ENCODE results near the gene TCP10L.
"Not testable (repeated sequence)": the region's sequence is repeated elsewhere in the genome, so short reads cannot be mapped to it uniquely, and the experiment has no call there.

TCP10L gene

GRCh38 chr21:32585042-32585710 lies at the start of gene TCP10L:
Gene TCP10L (minus strand): TSS chr21:32585523. CDS start chr21:32584304, 1,219 bp downstream.
- no peak for DNase-seq

- DNase-seq = no peak
Observed at GRCh38 chr21:32626621-32627196, 41.4 kb upstream of the TCP10L start.

GRCh38 chr21:32618218-32618617 lies 32.9 kb upstream of the TCP10L start:
- DNase-seq = not testable (repeated sequence)

- DNase-seq = no peak
Observed at GRCh38 chr21:32613436-32614043, 28.2 kb upstream of the TCP10L start.

GRCh38 chr21:32612999-32613337 lies 27.6 kb upstream of the TCP10L start:
- no peak for DNase-seq

GRCh38 chr21:32612075-32612998 lies 27.0 kb upstream of the TCP10L start, which contains the start of gene CFAP298:
Gene CFAP298 (minus strand): TSS chr21:32612377. CDS start chr21:32612243, 134 bp downstream.
- peak; percentile 89 for DNase-seq

- DNase-seq = no peak
Observed at GRCh38 chr21:32611471-32611997, 26.2 kb upstream of the TCP10L start.

- DNase-seq = not testable (repeated sequence)
Observed at GRCh38 chr21:32610940-32611339, 25.6 kb upstream of the TCP10L start.

- DNase-seq = no peak
Observed at GRCh38 chr21:32608851-32609250, 23.5 kb upstream of the TCP10L start.

GRCh38 chr21:32605469-32605868 lies 20.1 kb upstream of the TCP10L start:
- DNase-seq = no peak

GRCh38 chr21:32604464-32604863 lies 19.1 kb upstream of the TCP10L start:
- no peak for DNase-seq

- no peak for DNase-seq
Observed at GRCh38 chr21:32603131-32603530, 17.8 kb upstream of the TCP10L start.

GRCh38 chr21:32602099-32602498 lies 16.8 kb upstream of the TCP10L start:
- DNase-seq = no peak

GRCh38 chr21:32599526-32599925 lies 14.2 kb upstream of the TCP10L start:
- DNase-seq = no peak

- DNase-seq = no peak
Observed at GRCh38 chr21:32599091-32599490, 13.8 kb upstream of the TCP10L start.

- no peak for DNase-seq
Observed at GRCh38 chr21:32597205-32597604, 11.9 kb upstream of the TCP10L start.

GRCh38 chr21:32595431-32595830 lies 10.1 kb upstream of the TCP10L start:
- DNase-seq = no peak

- no peak for DNase-seq
Observed at GRCh38 chr21:32593690-32594089, 8.4 kb upstream of the TCP10L start.

GRCh38 chr21:32592929-32593502 lies 7.7 kb upstream of the TCP10L start:
- DNase-seq = no peak

GRCh38 chr21:32590130-32590529 lies 4.8 kb upstream of the TCP10L start:
- no peak for DNase-seq

- no peak for DNase-seq
Observed at GRCh38 chr21:32587651-32588050, 2.3 kb upstream of the TCP10L start.

- no peak for DNase-seq
Observed at GRCh38 chr21:32587120-32587519, 1.8 kb upstream of the TCP10L start.

- DNase-seq = no peak
Observed at GRCh38 chr21:32585970-32586369, 647 bp upstream of the TCP10L start.

Data from NCI-H1694 (cell line).